HepG2 (cell line): ENCODE data around the gene DAPK3. TPM values are rescaled to one million over a fixed set of nuclear protein-coding genes. Genes with fewer than 3 reads are reported as not detected.

Experiments
- AHR ChIP-seq: IDR thresholded peaks from 2 replicates; pipeline ENCODE4 v1.6.1; 2018; ENCODE audit warnings: missing genetic modification reagents, missing compliant biosample characterization
- CENPBD1 ChIP-seq: sonication (generic); formaldehyde crosslinking; IDR thresholded peaks from 2 replicates; pipeline ENCODE4 v1.8.0; 2022; ENCODE audit warnings: missing genetic modification reagents, low read depth, mild to moderate bottlenecking, borderline replicate concordance
- FOXM1 ChIP-seq: sonication (generic); formaldehyde crosslinking; IDR thresholded peaks from 2 replicates; pipeline ENCODE4 v1.5.0; 2020; ENCODE audit warnings: missing genetic modification reagents
- GPN1 ChIP-seq: sonication (generic); formaldehyde crosslinking; IDR thresholded peaks from 2 replicates; pipeline ENCODE4 v1.5.1; 2020; ENCODE audit warnings: missing genetic modification reagents, borderline replicate concordance
- HIVEP1 ChIP-seq: sonication (generic); formaldehyde crosslinking; IDR thresholded peaks from 2 replicates; pipeline ENCODE4 v1.4.0; 2020; ENCODE audit warnings: mild to moderate bottlenecking, missing genetic modification reagents
- MBD4 ChIP-seq: IDR thresholded peaks from 2 replicates; pipeline ENCODE4 v1.6.1; 2012; ENCODE audit warnings: low read length, inconsistent platforms, borderline replicate concordance
- MXD1 ChIP-seq: sonication (generic); formaldehyde crosslinking; IDR thresholded peaks from 2 replicates; pipeline ENCODE4 v1.4.0; 2020; ENCODE audit warnings: mild to moderate bottlenecking, missing genetic modification reagents
- NR0B2 ChIP-seq: sonication (generic); formaldehyde crosslinking; IDR thresholded peaks from 2 replicates; pipeline ENCODE4 v1.4.0; 2020; ENCODE audit warnings: mild to moderate bottlenecking, missing genetic modification reagents
- NR3C1 ChIP-seq: sonication (generic); formaldehyde crosslinking; IDR thresholded peaks from 2 replicates; pipeline ENCODE4 v1.4.0; 2020; ENCODE audit warnings: missing genetic modification reagents
- PAF1 ChIP-seq: IDR thresholded peaks from 2 replicates; pipeline ENCODE4 v1.6.1; 2016; ENCODE audit warnings: missing genetic modification reagents, missing compliant biosample characterization
- PTBP1 ChIP-seq: fragments of 200-400 bp; formaldehyde crosslinking; IDR thresholded peaks from 2 replicates; pipeline ENCODE4 v1.6.1; 2018; ENCODE audit warnings: low read length, low read depth; ENCODE audit not compliant: poor library complexity, severe bottlenecking
- RAD51 ChIP-seq: fragments of 450-650 bp; IDR thresholded peaks from 2 replicates; pipeline ENCODE4 v1.6.1; 2016; ENCODE audit warnings: borderline replicate concordance
- SUZ12 ChIP-seq: fragments of 150-350 bp; IDR thresholded peaks from 2 replicates; pipeline ENCODE4 v1.6.1; 2014; ENCODE audit warnings: low read depth, low read length
- TAF15 ChIP-seq: fragments of 200-400 bp; formaldehyde crosslinking; IDR thresholded peaks from one replicate; pipeline ENCODE4 v1.6.1; 2018; ENCODE audit warnings: mild to moderate bottlenecking, low read depth, low read length; ENCODE audit not compliant: poor library complexity, severe bottlenecking
- TCF7L2 ChIP-seq: IDR thresholded peaks from 2 replicates; pipeline ENCODE4 v1.6.1; 2011; ENCODE audit warnings: mild to moderate bottlenecking, low read depth, low read length, moderate library complexity
- ZNF274 ChIP-seq: sonication (generic); formaldehyde crosslinking; IDR thresholded peaks from 2 replicates; pipeline ENCODE4 v1.5.1; 2020; ENCODE audit warnings: mild to moderate bottlenecking, missing genetic modification reagents
- ZNF441 ChIP-seq: sonication (generic); formaldehyde crosslinking; IDR thresholded peaks from 2 replicates; pipeline ENCODE4 v1.7.0; 2021; ENCODE audit warnings: missing genetic modification reagents, borderline replicate concordance
- ZNF446 ChIP-seq: sonication (generic); formaldehyde crosslinking; IDR thresholded peaks from 2 replicates; pipeline ENCODE4 v1.5.0; 2020; ENCODE audit warnings: mild to moderate bottlenecking, missing genetic modification reagents
- ZNF564 ChIP-seq: sonication (generic); formaldehyde crosslinking; IDR thresholded peaks from 2 replicates; pipeline ENCODE4 v1.8.1; 2023; ENCODE audit warnings: mild to moderate bottlenecking, missing genetic modification reagents
- ZNF607 ChIP-seq: sonication (generic); formaldehyde crosslinking; IDR thresholded peaks from 2 replicates; pipeline ENCODE4 v1.5.1; 2020; ENCODE audit warnings: missing genetic modification reagents, mild to moderate bottlenecking, borderline replicate concordance
- ZNF770 ChIP-seq: sonication (generic); formaldehyde crosslinking; IDR thresholded peaks from 2 replicates; pipeline ENCODE4 v1.5.0; 2020; ENCODE audit warnings: mild to moderate bottlenecking, missing genetic modification reagents
- polyA plus RNA-seq, 8 experiments: library from polyadenylated mRNA; depleted of rRNA in 3 of 8; stranded (reverse) in 7 of 8; unstranded in 1 of 8; fragments of >200 nt; fragmentation: Illumina TruSeq in 4 of 8; extraction: Trizol in 4 of 8; gene quantifications; 2 replicates each; pipeline versions ENCODE4 v1.2.1 to v1.2.3, GENCODE V29; 2011 to 2016; ENCODE audit warnings: low read depth in 4 of 8, missing spikeins in 1 of 8, mixed read lengths in 1 of 8; ENCODE audit not compliant: insufficient read depth in 1 of 8
- total RNA-seq, 5 experiments: library from RNA; depleted of rRNA; stranded (reverse); fragments of >200 nt; fragmentation: Illumina TruSeq; extraction: Trizol; gene quantifications; 2 replicates each; pipeline ENCODE4 v1.2.3, GENCODE V29; 2016; ENCODE audit warnings: low read depth in 1 of 5
- TF ChIP-seq, protein P1 (sequence below), 2 experiments: IDR thresholded peaks; 2 replicates each; pipeline ENCODE4 v1.6.1; 2011 to 2012; ENCODE audit warnings: low read length in 2 of 2, borderline replicate concordance in 1 of 2, low read depth in 1 of 2, mild to moderate bottlenecking in 1 of 2, moderate library complexity in 1 of 2

DAPK3 gene
- total and polyA plus RNA-seq, 2 of the 13 experiments (the other 11 are each of a cell fraction or from before 2014, with no cell fraction given) = 30.5 to 37.3 TPM

GRCh38 chr19:3984908-3985642 lies 14.2 kb upstream of the DAPK3 start, which contains the start of gene EEF2 (continued):
- TF ChIP-seq HIVEP1 (CRISPR knock-in tag) (peak; percentile 79), RAD51 (peak; percentile 84; the same call in 1 of the 2 replicates), NR3C1 (CRISPR knock-in tag) (no peak), AHR (CRISPR knock-in tag) (peak; percentile 89; the same call in 1 of the 2 replicates), MBD4 (no peak), SUZ12 (no peak), TAF15 (no peak), ZNF441 (CRISPR knock-in tag) (peak; percentile 68; the same call in 1 of the 2 replicates), NR0B2 (CRISPR knock-in tag) (peak; percentile 49; the same call in 1 of the 2 replicates), GPN1 (0 out of 2 replicates have a peak, but pooled peaks have one; percentile 55), ZNF770 (CRISPR knock-in tag) (peak; percentile 54; the same call in 1 of the 2 replicates), FOXM1 (CRISPR knock-in tag) (no peak), ZNF607 (CRISPR knock-in tag) (peak; percentile 75; the same call in 1 of the 2 replicates), PAF1 (CRISPR knock-in tag) (no peak), ZNF564 (CRISPR knock-in tag) (no peak), ZNF274 (peak; percentile 74; the same call in 1 of the 2 replicates), TCF7L2 (no peak), ZNF446 (CRISPR knock-in tag) (peak; percentile 87; the same call in 1 of the 2 replicates), CENPBD1 (CRISPR knock-in tag) (no peak), MXD1 (CRISPR knock-in tag) (peak; percentile 64; the same call in 1 of the 2 replicates), PTBP1 (peak; percentile 35)
- TF ChIP-seq, protein P1, sequence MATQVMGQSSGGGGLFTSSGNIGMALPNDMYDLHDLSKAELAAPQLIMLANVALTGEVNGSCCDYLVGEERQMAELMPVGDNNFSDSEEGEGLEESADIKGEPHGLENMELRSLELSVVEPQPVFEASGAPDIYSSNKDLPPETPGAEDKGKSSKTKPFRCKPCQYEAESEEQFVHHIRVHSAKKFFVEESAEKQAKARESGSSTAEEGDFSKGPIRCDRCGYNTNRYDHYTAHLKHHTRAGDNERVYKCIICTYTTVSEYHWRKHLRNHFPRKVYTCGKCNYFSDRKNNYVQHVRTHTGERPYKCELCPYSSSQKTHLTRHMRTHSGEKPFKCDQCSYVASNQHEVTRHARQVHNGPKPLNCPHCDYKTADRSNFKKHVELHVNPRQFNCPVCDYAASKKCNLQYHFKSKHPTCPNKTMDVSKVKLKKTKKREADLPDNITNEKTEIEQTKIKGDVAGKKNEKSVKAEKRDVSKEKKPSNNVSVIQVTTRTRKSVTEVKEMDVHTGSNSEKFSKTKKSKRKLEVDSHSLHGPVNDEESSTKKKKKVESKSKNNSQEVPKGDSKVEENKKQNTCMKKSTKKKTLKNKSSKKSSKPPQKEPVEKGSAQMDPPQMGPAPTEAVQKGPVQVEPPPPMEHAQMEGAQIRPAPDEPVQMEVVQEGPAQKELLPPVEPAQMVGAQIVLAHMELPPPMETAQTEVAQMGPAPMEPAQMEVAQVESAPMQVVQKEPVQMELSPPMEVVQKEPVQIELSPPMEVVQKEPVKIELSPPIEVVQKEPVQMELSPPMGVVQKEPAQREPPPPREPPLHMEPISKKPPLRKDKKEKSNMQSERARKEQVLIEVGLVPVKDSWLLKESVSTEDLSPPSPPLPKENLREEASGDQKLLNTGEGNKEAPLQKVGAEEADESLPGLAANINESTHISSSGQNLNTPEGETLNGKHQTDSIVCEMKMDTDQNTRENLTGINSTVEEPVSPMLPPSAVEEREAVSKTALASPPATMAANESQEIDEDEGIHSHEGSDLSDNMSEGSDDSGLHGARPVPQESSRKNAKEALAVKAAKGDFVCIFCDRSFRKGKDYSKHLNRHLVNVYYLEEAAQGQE (IDR thresholded peaks at IDR 0.05; ENCODE audit: borderline replicate concordance in 1 of 2, low read depth in 1 of 2, low read length in 2 of 2) = peak in 1 of 2 experiments; percentile 79; a peak in 1 of 4 replicates
